Measurements from ENCODE around the gene TSPAN15.
"Not testable (repeated sequence)": the region's sequence is repeated elsewhere in the genome, so short reads cannot be mapped to it uniquely, and the experiment has no call there.

Gene TSPAN15

GRCh38 chr10:69467928-69468750 lies 16.9 kb downstream of the TSPAN15 start:
- DNase-seq = no peak

GRCh38 chr10:69468751-69469089 lies 17.5 kb downstream of the TSPAN15 start:
- no peak for DNase-seq

GRCh38 chr10:69469976-69470375 lies 18.7 kb downstream of the TSPAN15 start:
- no peak for DNase-seq

DNA sequence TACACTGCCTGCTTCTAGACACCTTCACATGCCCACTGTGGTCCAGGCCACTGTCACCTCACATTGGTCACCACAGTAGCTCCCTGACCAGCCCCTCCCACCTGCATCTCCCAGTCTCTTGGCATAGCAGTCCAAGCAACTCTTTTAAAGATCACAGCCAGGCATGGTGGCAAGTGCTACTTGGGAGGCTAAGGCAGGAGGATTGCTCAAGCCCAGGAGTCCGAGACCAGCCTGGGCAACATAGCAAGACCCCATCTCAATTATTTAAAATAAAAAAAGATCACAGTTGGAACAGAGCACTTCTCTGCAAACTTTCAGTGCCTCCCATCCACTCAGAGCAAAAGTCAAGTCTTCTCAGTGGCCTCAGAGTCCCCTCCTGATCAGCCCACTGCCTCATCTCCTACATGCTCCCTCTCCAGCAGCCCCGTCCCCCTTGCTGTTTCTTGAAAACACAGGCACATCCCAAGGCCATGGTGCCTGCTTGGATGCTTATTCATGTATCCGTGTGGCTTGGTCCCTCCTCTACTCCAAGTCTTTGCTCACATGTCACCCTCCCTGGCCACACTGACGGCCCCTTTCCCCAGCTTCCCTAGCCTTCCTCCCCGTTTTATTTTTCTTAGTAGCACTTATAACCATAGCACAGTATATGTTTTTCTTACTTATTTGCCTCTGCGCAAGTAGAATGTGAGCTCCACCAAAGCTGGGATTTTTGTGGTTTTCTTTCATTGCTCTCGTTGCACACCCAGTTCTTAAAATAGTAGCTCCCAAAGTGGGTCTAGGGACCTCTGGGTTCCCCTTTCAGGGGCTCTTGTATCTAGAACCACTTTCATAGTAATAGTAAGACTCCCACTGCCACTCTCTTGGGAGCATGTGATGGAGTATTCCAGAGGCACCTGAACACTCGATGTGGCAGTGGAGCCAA lies 19.5 kb downstream of the TSPAN15 start:
- DNase-seq = no peak

DNA sequence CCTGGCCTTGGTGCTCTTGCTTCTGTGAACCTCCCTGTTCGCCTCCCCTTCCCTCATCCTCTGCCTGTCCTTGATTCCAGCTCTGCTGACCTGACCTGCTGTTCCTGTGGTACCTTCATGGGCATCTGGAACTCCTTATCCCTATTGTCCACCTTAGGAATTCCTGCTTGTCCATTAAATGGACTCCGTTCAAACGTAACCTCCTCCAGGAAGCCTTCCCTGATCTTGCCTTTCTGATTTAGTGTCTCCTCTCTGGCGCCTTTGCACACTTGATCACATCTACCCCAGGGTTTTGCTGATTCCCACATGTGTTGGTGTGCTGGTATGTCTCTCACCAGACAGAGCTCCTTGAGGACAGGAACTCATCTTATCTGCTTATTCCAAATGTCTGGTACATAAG lies 20.9 kb downstream of the TSPAN15 start:
- no peak for DNase-seq

DNA sequence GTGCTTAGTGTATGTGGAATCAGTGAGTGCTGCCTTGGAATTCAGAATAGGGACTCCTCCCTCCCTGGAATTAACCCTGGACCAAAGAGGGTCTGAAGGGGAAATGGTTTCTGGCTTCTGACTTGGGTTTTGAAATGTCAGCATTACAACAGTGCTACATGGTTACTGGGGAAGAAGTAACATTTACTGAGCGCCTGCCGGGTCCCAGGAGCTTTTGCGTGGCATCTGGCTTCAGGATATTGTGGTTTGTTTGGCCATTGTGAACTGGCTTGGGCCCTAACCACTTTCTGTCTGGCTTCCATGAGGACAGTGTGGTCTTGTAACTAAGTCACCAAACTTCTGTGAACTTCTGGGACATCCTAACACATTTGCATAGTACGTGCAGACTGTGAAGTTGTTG lies 21.3 kb downstream of the TSPAN15 start:
- no peak for DNase-seq

DNA sequence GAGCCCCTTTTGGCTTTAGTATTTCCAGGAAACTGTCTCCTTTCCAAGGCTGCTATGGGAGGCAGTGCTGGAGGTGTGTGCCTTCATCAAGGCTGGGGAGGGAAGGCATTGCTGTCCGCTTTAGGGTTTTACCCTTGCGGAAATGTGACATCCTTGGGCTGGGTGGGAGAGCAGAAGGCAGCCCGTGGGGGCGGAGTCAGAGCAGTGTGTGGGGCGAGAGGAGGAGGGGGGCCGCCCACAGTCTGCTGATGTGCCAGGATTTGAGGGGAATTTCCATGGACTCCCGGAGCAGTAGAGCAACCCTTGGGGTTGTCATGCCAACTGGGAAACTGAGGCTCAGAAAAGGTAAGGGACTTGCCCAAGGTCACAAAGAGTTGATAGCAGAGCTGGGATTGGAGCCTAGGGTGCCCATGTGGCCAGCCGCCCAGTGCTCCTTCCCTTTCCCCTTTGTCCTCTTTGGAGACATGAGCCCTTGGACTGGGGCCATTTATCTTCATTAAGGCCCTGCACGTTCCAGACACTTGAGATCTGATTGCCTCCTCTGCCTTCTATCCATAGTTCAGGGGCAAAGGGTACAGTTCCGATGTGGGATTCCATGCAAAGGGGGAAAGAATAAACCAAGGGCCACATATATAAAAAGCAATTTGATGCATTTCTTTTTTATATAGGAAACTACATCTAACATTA lies 22.2 kb downstream of the TSPAN15 start:
- DNase-seq = no peak

- no peak for DNase-seq
Observed at GRCh38 chr10:69474742-69475432, 23.6 kb downstream of the TSPAN15 start.

- DNase-seq = no peak
Observed at GRCh38 chr10:69475433-69475830, 24.2 kb downstream of the TSPAN15 start.

- no peak for DNase-seq
Observed at GRCh38 chr10:69477968-69478597, 26.8 kb downstream of the TSPAN15 start.

DNA sequence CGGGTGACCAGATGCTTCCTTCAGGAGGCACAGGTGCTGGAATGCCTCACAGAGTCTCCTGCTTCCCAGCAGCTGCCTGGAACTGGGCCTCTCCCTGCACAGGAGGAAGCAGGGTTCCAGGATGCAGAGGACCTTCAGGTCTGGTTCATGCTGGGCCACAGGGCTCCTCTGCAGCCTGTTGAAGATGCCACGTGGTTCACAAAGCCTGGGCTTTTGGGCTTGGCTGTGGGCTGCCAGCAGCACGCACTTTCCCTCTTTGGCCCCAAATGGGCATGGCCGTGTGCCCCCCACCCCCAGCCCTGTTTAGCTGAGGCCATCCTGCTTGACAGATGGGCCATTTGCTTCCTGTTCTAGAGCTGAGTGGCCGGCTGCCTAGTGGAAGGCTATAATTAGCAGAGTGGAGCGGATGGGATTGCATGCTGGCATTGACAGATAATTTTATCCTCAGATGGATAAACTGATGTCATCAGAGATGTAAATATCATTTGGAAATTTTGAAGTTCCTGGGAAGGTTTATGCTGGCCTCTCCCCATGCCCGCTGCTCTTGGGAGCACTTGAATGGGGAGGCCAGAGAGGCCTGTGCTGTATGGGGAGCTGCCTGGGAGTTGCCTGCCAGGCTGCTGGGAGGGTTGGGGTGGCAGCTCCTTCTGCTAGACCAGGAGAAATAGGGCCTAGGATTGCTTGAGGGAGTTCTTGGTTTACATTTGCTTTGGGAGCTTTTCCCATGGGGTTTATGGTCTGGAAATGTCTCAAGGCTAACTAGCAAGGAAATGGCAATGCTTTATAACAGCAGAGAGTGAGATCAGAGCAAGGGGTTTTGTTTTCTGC lies 28.2 kb downstream of the TSPAN15 start:
- DNase-seq = peak; percentile 59

- DNase-seq = no peak
Observed at GRCh38 chr10:69480068-69480412, 28.8 kb downstream of the TSPAN15 start.

- DNase-seq = no peak
Observed at GRCh38 chr10:69481305-69481704, 30.0 kb downstream of the TSPAN15 start.

DNA sequence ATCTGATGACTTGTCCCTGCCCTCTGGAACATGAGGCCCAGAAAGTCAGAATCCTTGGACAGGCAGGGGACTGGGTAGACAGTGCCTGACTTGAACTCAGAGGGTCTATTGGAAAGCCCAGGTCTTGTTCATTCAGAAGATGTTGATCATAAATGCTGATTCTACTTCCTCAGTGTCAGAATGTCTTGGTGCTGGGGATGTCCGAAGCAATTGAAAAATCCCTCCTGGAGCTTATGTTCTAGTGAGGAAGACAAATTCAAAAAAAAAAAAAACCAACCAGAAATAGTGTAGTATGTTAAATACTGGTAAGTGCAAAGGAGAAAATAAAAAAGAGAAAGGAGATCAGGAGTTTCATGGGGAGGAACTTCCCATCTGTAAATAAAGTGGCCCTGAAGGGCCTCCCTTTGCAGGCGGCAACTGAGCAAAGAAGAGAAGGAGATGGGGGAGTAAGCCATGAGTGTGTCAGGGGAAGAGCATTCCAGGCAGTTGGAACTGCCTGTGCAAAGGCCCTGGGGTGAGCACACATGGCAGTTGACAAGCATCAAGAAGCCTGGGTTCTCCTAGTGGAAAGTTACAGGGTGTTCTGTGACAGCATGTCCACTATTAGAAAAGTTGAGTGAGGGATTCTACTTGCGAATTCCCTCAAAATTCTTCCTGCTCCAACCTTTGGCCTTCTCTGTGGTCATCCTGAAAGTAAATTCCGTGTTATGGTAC lies 30.7 kb downstream of the TSPAN15 start:
- no peak for DNase-seq

- DNase-seq = no peak
Observed at GRCh38 chr10:69483963-69484362, 32.7 kb downstream of the TSPAN15 start.

- no peak for DNase-seq
Observed at GRCh38 chr10:69484736-69485135, 33.5 kb downstream of the TSPAN15 start.

DNA sequence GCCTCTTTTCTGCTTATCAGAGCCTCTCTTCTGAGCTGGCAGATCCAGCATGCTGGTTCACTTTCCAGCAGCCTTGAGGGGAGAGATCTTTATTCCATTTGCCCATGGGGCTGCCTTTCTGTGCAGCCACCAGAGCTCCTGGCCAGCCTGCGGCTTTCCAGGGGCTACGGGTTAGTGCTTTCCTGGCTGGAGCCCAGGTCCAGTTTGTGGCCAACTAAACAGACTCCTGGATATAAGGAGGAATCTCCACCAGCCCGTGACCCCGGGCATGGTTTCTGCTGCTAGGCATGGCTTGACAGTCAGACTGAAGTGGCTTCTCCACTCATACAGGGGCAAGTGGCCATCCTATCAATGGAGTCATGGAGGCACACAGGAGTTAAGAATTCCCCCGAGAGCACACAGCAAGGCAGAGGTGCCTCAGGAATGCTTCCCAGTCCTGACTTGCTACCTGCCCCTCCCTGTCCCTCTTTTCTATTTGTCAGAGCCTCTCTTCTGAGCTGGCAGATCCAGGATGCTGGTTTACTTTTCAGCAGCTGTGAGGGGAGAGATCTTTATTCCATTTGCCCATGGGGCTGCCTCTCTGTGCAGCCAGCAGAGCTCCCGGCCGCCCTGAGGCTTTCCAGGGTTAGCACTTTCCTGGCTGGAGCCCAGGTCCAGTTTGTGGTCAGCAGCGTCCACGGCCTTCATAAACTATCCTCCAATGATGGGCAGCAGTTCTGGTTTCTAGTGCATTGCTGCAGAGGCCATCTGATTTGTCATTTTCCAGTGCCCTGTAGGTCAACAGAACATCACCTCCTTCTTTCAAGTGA lies 35.9 kb downstream of the TSPAN15 start:
- no peak for DNase-seq

- not testable (repeated sequence) for DNase-seq
Observed at GRCh38 chr10:69488149-69488844, 37.0 kb downstream of the TSPAN15 start.

DNA sequence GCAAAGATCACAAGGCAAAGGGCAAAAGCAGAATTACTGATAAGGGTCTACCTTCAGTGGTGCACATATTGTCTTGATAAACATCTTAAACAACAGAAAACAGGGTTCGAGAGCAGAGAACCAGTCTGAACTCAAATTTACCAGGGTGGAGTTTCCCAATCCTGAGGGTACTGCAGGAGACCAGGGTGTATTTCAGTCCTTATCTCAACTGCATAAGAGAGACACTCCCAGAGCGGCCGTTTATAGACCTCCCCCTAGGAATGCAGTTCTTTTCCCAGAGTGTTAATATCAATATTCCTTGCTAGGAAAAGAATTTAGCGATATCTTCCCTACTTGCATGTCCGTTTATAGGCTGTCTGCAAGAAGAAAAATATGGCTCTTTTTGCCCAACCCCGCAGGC lies 37.6 kb downstream of the TSPAN15 start:
- DNase-seq = not testable (repeated sequence)
